Trophoblast cell (in vitro differentiated cells and primary cell): ENCODE data around the gene CCDC77.

ENCODE experiments used
- DNase-seq, 2 donors: peaks; one replicate each; pipeline ENCODE4 v3.0.0-alpha.2; 2016
- H2AFZ ChIP-seq: 2 replicates; pipeline ENCODE4 v1.6.1; 2013; ENCODE audit warnings: low read length, moderate library complexity, mild to moderate bottlenecking; ENCODE audit not compliant: insufficient read depth, poor library complexity
- H2AK5ac ChIP-seq: 2 replicates; pipeline ENCODE4 v1.6.1; 2013; ENCODE audit warnings: mild to moderate bottlenecking, low read length
- H2BK120ac ChIP-seq: 2 replicates; pipeline ENCODE4 v1.6.1; 2013; ENCODE audit warnings: low read length, mild to moderate bottlenecking, moderate library complexity; ENCODE audit not compliant: insufficient read depth, poor library complexity
- H2BK12ac ChIP-seq: 2 replicates; pipeline ENCODE4 v1.6.1; 2013; ENCODE audit warnings: mild to moderate bottlenecking, low read length, moderate library complexity
- H2BK5ac ChIP-seq: 2 replicates; pipeline ENCODE4 v1.6.1; 2013; ENCODE audit warnings: low read length, low read depth, moderate library complexity, mild to moderate bottlenecking; ENCODE audit not compliant: poor library complexity
- H3K14ac ChIP-seq: 2 replicates; pipeline ENCODE4 v1.6.1; 2013; ENCODE audit warnings: mild to moderate bottlenecking, low read length
- H3K18ac ChIP-seq: 2 replicates; pipeline ENCODE4 v1.6.1; 2013; ENCODE audit warnings: mild to moderate bottlenecking, low read length
- H3K23ac ChIP-seq: 2 replicates; pipeline ENCODE4 v1.6.1; 2013; ENCODE audit warnings: low read length
- H3K27ac ChIP-seq: 2 replicates; pipeline ENCODE4 v1.5.1; 2013; ENCODE audit warnings: low read depth, mild to moderate bottlenecking, inconsistent platforms, low read length, moderate library complexity
- H3K27me3 ChIP-seq: 2 replicates; pipeline ENCODE4 v1.6.1; 2013; ENCODE audit warnings: inconsistent platforms, mild to moderate bottlenecking, low read length, moderate library complexity; ENCODE audit not compliant: insufficient read depth
- H3K36me3 ChIP-seq, 2 experiments: 1 replicate in 1 of 2; 2 replicates in 1 of 2; pipeline ENCODE4 v1.6.1; 2013; ENCODE audit warnings: low read length in 2 of 2, mild to moderate bottlenecking in 2 of 2, moderate library complexity in 1 of 2; ENCODE audit not compliant: insufficient read depth in 2 of 2, control insufficient read depth in 1 of 2
- H3K4ac ChIP-seq: 2 replicates; pipeline ENCODE4 v1.6.1; 2013; ENCODE audit warnings: low read depth, mild to moderate bottlenecking, low read length, moderate library complexity
- H3K4me1 ChIP-seq, 2 experiments: 1 replicate in 1 of 2; 2 replicates in 1 of 2; pipeline ENCODE4 v1.6.1; 2013; ENCODE audit warnings: low read length in 2 of 2, mild to moderate bottlenecking in 2 of 2, moderate library complexity in 1 of 2; ENCODE audit not compliant: insufficient read depth in 2 of 2, control insufficient read depth in 1 of 2
- H3K4me2 ChIP-seq: 2 replicates; pipeline ENCODE4 v1.6.1; 2013; ENCODE audit warnings: inconsistent platforms, mild to moderate bottlenecking, low read length, moderate library complexity
- H3K4me3 ChIP-seq: 2 replicates; pipeline ENCODE4 v1.5.1; 2013; ENCODE audit warnings: mild to moderate bottlenecking, low read depth, low read length, inconsistent platforms
- H3K79me1 ChIP-seq: one replicate; pipeline ENCODE4 v1.6.1; 2013; ENCODE audit warnings: low read length
- H3K79me2 ChIP-seq: 2 replicates; pipeline ENCODE4 v1.6.1; 2013; ENCODE audit warnings: low read length, mild to moderate bottlenecking; ENCODE audit not compliant: control insufficient read depth, insufficient read depth, poor library complexity
- H3K9ac ChIP-seq: 2 replicates; pipeline ENCODE4 v1.6.1; 2013; ENCODE audit warnings: mild to moderate bottlenecking, low read length
- H3K9me3 ChIP-seq: 2 replicates; pipeline ENCODE4 v1.6.1; 2013; ENCODE audit warnings: low read depth, mild to moderate bottlenecking, control low read depth, inconsistent platforms, low read length; ENCODE audit not compliant: insufficient read depth
- H4K12ac ChIP-seq: 2 replicates; pipeline ENCODE4 v1.6.1; 2013; ENCODE audit warnings: low read depth, mild to moderate bottlenecking, low read length, moderate library complexity
- H4K8ac ChIP-seq: 2 replicates; pipeline ENCODE4 v1.6.1; 2013; ENCODE audit warnings: low read depth, mild to moderate bottlenecking, low read length, moderate library complexity
- H4K91ac ChIP-seq: one replicate; pipeline ENCODE4 v1.6.1; 2013; ENCODE audit warnings: low read depth, mild to moderate bottlenecking, low read length, moderate library complexity
- WGBS: extraction: QIAGEN DNeasy Blood & Tissue Kit; methylation state at CpG from one replicate; pipeline ENCODE4 v1.1.7; 2013; ENCODE audit warnings: missing lambda C conversion rate; ENCODE audit not compliant: insufficient read length, insufficient coverage; ENCODE audit errors: extremely low coverage; 5-methylcytosine and 5-hydroxymethylcytosine counted together

Gene CCDC77

DNA sequence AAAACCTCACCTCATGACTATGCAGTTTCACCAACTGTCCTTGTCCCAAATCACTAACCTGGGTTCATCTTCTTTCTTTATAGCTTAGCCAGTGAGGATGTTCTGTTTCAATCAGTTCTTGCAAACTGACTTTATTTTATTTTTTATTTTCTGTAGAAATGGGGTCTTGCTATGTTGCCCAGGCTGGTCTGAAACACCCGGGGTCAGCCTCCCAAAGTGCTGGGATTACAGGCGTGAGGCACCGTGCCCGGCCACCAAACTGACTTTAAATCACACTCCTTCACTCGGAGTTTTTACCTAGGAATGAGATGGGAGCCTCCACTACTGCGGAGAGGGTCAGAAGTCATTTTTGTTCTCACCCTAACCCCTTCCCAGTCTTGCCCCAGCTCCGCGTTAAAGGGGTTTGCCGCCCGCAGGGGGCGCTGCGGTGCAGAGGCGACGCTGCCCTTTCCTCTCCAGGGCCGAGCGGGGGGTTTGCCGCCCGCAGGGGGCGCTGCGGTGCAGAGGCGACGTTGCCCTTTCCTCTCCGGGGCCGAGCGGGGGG lies 51.3 kb downstream of the CCDC77 start:
- no peak overlapping the region for H3K27ac ChIP-seq
- no peak overlapping the region for H2AFZ ChIP-seq
- no peak overlapping the region for H3K18ac ChIP-seq
- no peaks in the 10 kb centered on the region for H3K4me1 ChIP-seq
- H4K8ac ChIP-seq, result no peak overlapping the region
- no peak overlapping the region for H2BK120ac ChIP-seq
- H4K12ac ChIP-seq, result no peak overlapping the region
- peaks cover 2% of the 10 kb centered on the region for H3K9me3 ChIP-seq
- H3K9ac ChIP-seq, result no peak overlapping the region
- no peaks in the 10 kb centered on the region for H3K79me1 ChIP-seq
- H3K23ac ChIP-seq, result no peak overlapping the region
- no peaks in the 10 kb centered on the region for H3K36me3 ChIP-seq
- H2BK12ac ChIP-seq, result no peak overlapping the region
- H3K4me2 ChIP-seq, result no peak overlapping the region
- H2AK5ac ChIP-seq, result no peak overlapping the region
- no peaks in the 10 kb centered on the region for H3K79me2 ChIP-seq
- H3K4me3 ChIP-seq, result no peak overlapping the region
- no peak overlapping the region for H4K91ac ChIP-seq
- no CpG with 5 or more reads among the region's 25 CpGs for WGBS
- no peak overlapping the region for H2BK5ac ChIP-seq
- peak in 1 of 2 donors; percentile 17 for DNase-seq
- H3K14ac ChIP-seq, result no peak overlapping the region
- H3K4ac ChIP-seq, result no peak overlapping the region
- no peaks in the 10 kb centered on the region for H3K27me3 ChIP-seq

GRCh38 chr12:454833-455232 lies 53.4 kb downstream of the CCDC77 start:
- Histone ChIP-seq H3K79me2 (no peaks in the 10 kb centered on the region), H3K14ac (no peak overlapping the region), H2BK120ac (no peak overlapping the region), H3K4me3 (no peak overlapping the region), H3K79me1 (no peaks in the 10 kb centered on the region), H3K4me2 (no peak overlapping the region), H2AK5ac (no peak overlapping the region), H2BK5ac (no peak overlapping the region), H3K4ac (no peak overlapping the region), H3K9ac (no peak overlapping the region), H3K18ac (no peak overlapping the region), H4K91ac (no peak overlapping the region), H2BK12ac (no peak overlapping the region), H3K4me1 (peaks cover 4 to 5% of the 10 kb centered on the region in 2 experiments), H3K27me3 (peaks cover 6% of the 10 kb centered on the region), H4K12ac (no peak overlapping the region), H3K23ac (no peak overlapping the region), H2AFZ (no peak overlapping the region), H4K8ac (no peak overlapping the region), H3K36me3 (no peaks in the 10 kb centered on the region), H3K27ac (no peak overlapping the region), H3K9me3 (peaks cover 2% of the 10 kb centered on the region)
- no peak for DNase-seq
- WGBS, result no CpG with 5 or more reads among the region's 1 CpG

GRCh38 chr12:455821-456220 lies 54.4 kb downstream of the CCDC77 start:
- H2BK120ac ChIP-seq, result no peak overlapping the region
- no peak overlapping the region for H4K91ac ChIP-seq
- H3K23ac ChIP-seq, result no peak overlapping the region
- no peak overlapping the region for H4K8ac ChIP-seq
- H3K14ac ChIP-seq, result no peak overlapping the region
- H3K4me1 ChIP-seq, result peaks cover 6 to 7% of the 10 kb centered on the region in 2 experiments
- H3K79me1 ChIP-seq, result no peaks in the 10 kb centered on the region
- H2BK5ac ChIP-seq, result no peak overlapping the region
- H3K79me2 ChIP-seq, result peaks cover 2% of the 10 kb centered on the region
- H3K4me2 ChIP-seq, result no peak overlapping the region
- no peak overlapping the region for H2AK5ac ChIP-seq
- no peak overlapping the region for H3K18ac ChIP-seq
- H3K4ac ChIP-seq, result no peak overlapping the region
- H3K27ac ChIP-seq, result no peak overlapping the region
- no peak overlapping the region for H2BK12ac ChIP-seq
- DNase-seq, result no peak
- no peak overlapping the region for H3K4me3 ChIP-seq
- peaks cover 15% of the 10 kb centered on the region for H3K27me3 ChIP-seq
- H3K9ac ChIP-seq, result no peak overlapping the region
- no peak overlapping the region for H2AFZ ChIP-seq
- no CpG with 5 or more reads among the region's 2 CpGs for WGBS
- H3K36me3 ChIP-seq, result no peaks in the 10 kb centered on the region
- peaks cover 2% of the 10 kb centered on the region for H3K9me3 ChIP-seq
- H4K12ac ChIP-seq, result no peak overlapping the region

GRCh38 chr12:457676-458075 lies 56.2 kb downstream of the CCDC77 start:
- Histone ChIP-seq H2AFZ (no peak overlapping the region), H3K4ac (no peak overlapping the region), H3K9me3 (peaks cover 2% of the 10 kb centered on the region), H3K9ac (no peak overlapping the region), H4K91ac (no peak overlapping the region), H3K27ac (no peak overlapping the region), H2BK120ac (no peak overlapping the region), H2AK5ac (no peak overlapping the region), H3K4me1 (peaks cover 6 to 7% of the 10 kb centered on the region in 2 experiments), H3K18ac (no peak overlapping the region), H3K27me3 (peaks cover 23% of the 10 kb centered on the region), H2BK5ac (no peak overlapping the region), H4K8ac (no peak overlapping the region), H3K4me2 (no peak overlapping the region), H4K12ac (no peak overlapping the region), H3K14ac (no peak overlapping the region), H3K79me2 (peaks cover 2% of the 10 kb centered on the region), H3K79me1 (no peaks in the 10 kb centered on the region), H3K4me3 (no peak overlapping the region), H2BK12ac (no peak overlapping the region), H3K36me3 (no peaks in the 10 kb centered on the region), H3K23ac (no peak overlapping the region)
- no peak for DNase-seq
- WGBS, result no CpG with 5 or more reads among the region's 4 CpGs
